IPS DF 6.9 (cell line): Measurements from ENCODE around the gene SH3BP4.

Source experiments
- DNase-seq: peaks from one replicate; pipeline ENCODE4 v3.0.0-alpha.2; 2013; ENCODE audit warnings: low read depth, low spot score
- H3K27ac ChIP-seq: one replicate; pipeline ENCODE4 v1.5.1; 2013; ENCODE audit warnings: low read length, control low read depth
- H3K27me3 ChIP-seq: 2 replicates; pipeline ENCODE4 v1.6.1; 2013; ENCODE audit warnings: mild to moderate bottlenecking, low read length; ENCODE audit not compliant: control insufficient read depth, insufficient read depth
- H3K36me3 ChIP-seq: 2 replicates; pipeline ENCODE4 v1.6.1; 2013; ENCODE audit warnings: low read length; ENCODE audit not compliant: control insufficient read depth, insufficient read depth
- H3K4me1 ChIP-seq: 2 replicates; pipeline ENCODE4 v1.6.1; 2013; ENCODE audit warnings: low read length; ENCODE audit not compliant: control insufficient read depth, insufficient read depth
- H3K4me3 ChIP-seq: 2 replicates; pipeline ENCODE4 v1.5.1; 2013; ENCODE audit warnings: mild to moderate bottlenecking, low read length
- H3K9me3 ChIP-seq: 2 replicates; pipeline ENCODE4 v1.6.1; 2013; ENCODE audit warnings: low read length, inconsistent platforms; ENCODE audit not compliant: control insufficient read depth, insufficient read depth
- WGBS: extraction: QIAGEN DNeasy Blood & Tissue Kit; methylation state at CpG from one replicate; pipeline ENCODE4 v1.1.7; 2013; ENCODE audit warnings: mixed read lengths, missing lambda C conversion rate; ENCODE audit not compliant: insufficient read length, insufficient coverage; 5-methylcytosine and 5-hydroxymethylcytosine counted together

Gene SH3BP4

DNA sequence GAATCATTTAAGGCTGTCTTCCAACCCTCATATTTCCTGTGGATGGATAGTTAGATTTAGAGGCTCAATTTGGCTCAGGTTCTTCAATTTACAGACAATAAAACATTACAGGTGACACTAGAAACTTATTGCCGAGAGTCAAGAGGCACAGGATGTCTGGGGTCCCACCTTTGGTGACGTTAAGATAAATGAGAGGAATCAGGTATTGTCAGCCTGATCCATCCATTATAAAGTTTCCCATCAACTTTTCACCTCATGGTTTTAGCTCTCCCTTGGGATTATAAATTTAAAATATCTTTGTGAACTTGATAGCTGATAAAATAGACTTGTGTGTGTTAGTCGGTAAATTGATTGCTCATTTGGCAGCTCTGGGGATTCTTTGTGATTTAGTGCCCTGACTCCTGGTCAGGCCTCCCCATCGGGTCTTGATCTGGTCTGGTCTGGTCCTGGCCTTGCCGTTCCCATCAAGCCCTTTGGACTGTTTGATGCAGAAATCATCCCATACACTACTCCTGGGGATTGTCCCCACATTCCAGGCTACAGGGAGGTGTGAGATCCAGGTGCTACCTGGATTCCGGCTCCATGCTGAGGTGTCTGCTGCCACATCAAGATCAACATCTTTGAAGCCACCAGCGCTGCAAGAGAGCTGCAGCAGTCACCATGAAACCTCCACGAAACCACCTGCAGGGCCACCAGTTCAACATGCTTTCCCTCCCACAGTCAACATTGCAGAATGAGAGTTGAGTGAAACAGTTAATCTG, 130.9 kb downstream of the SH3BP4 start:
- no CpG with 5 or more reads among the region's 8 CpGs for WGBS
- Histone ChIP-seq H3K9me3 (no peaks in the 10 kb centered on the region), H3K27me3 (no peaks in the 10 kb centered on the region), H3K36me3 (no peaks in the 10 kb centered on the region), H3K4me3 (no peak overlapping the region), H3K4me1 (peaks cover 1% of the 10 kb centered on the region; the same call in 1 of the 2 replicates), H3K27ac (no peak overlapping the region)
- no peak for DNase-seq

DNA sequence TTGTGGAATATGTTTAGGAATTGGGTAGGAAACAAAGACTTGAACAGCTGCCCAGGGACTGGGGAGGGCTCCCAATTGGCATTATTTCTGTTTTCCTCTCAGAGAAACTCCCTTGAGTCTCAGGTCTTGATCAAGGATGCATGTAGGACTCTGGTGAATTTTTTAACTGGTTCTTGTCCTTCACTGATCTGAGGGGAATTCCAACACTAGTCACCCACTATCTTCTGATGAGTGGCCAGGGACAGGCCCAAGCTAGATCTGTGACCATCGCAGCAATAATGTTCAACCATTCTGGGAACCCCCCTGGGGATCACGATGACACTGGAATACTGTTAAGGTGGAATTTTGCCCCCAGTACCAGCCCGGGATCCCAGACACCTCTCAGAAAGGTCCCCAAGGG, 132.0 kb downstream of the SH3BP4 start:
- no peaks in the 10 kb centered on the region for H3K9me3 ChIP-seq
- H3K27me3 ChIP-seq: no peaks in the 10 kb centered on the region
- WGBS: no CpG with 5 or more reads among the region's 3 CpGs
- H3K4me1 ChIP-seq: no peaks in the 10 kb centered on the region
- no peak overlapping the region for H3K4me3 ChIP-seq
- H3K36me3 ChIP-seq: no peaks in the 10 kb centered on the region
- no peak for DNase-seq
- no peak overlapping the region for H3K27ac ChIP-seq

DNA sequence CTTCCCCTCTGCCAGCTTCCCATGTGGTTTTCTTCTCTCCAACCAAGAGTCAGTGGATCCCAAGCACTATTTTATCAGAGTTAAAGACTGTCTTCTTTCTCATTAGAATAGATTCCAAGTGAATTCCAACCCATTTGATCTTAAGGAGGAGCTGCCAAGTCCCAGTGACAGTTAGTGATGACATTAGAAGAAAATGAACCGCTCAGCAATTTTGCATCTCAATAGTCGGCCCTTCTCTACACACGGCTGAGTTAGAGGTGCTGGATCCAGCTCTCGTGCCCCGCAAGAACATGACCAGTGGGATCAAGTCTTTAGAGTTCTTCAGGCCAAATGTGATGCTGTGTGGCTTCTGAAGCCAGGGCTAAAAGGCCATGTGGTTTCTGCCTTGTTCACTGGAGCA, 132.6 kb downstream of the SH3BP4 start:
- Histone ChIP-seq H3K4me3 (no peak overlapping the region), H3K4me1 (no peaks in the 10 kb centered on the region), H3K9me3 (no peaks in the 10 kb centered on the region), H3K27ac (no peak overlapping the region), H3K27me3 (no peaks in the 10 kb centered on the region), H3K36me3 (no peaks in the 10 kb centered on the region)
- DNase-seq: no peak
- no CpG with 5 or more reads among the region's 5 CpGs for WGBS

DNA sequence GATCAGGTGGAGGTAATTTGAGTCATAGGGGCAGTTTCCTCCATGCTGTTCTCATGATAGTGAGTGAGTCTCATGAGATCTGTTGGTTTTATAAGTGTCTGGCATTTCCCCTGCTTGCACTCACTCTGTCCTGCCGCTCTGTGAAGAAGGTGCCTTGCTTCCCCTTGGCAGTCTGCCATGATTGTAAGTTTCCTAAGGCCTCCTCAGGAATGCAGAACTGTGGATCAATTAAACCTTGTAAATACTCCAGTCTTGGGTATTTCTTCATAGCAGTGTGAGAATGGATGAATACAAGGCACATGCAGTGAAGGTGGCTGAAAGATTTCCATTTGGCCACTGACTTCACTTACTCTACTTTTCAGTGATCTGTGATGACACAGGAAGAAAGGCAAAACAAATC, 133.7 kb downstream of the SH3BP4 start:
- WGBS: no CpG with 5 or more reads among the region's 1 CpG
- DNase-seq: no peak
- no peaks in the 10 kb centered on the region for H3K27me3 ChIP-seq
- no peak overlapping the region for H3K27ac ChIP-seq
- H3K4me3 ChIP-seq: no peak overlapping the region
- H3K4me1 ChIP-seq: no peaks in the 10 kb centered on the region
- no peaks in the 10 kb centered on the region for H3K9me3 ChIP-seq
- no peaks in the 10 kb centered on the region for H3K36me3 ChIP-seq

DNA sequence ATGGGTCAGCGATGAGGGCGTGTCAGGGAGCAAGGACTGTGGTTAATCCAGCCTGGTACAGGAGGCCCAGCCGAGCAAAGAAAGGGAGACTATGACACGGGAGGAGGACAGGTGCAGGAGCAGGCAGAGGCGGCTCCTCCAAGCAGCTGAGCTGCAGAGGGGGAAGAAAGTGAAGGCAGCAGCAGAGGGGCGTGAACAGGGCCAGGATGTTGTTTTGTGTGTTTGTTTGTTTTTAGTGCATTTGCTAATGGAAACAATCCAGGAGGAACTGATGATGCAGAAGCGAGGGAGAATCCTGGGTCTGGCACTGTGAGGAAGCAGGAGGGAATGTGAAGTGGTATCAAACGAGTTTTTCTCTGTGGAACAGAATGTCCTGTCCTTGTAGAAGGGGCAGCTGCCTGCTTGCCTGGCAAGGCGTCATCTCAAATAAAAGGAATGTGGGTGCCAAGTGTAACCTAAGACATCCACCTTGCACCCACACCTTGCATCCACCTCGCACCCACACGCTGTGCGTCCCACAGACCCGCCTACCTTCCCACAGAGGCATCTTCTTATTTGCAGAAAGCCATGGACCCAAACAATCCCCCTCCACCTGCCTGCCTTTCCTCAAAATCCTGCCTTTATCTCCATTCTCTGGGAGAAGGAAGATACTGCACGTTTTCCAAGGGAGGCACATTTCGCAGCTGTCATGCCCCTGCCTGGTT, 134.8 kb downstream of the SH3BP4 start:
- WGBS: no CpG with 5 or more reads among the region's 15 CpGs
- Histone ChIP-seq H3K27me3 (no peaks in the 10 kb centered on the region), H3K9me3 (no peaks in the 10 kb centered on the region), H3K4me3 (no peak overlapping the region), H3K36me3 (no peaks in the 10 kb centered on the region), H3K27ac (no peak overlapping the region), H3K4me1 (no peaks in the 10 kb centered on the region)
- DNase-seq: no peak

DNA sequence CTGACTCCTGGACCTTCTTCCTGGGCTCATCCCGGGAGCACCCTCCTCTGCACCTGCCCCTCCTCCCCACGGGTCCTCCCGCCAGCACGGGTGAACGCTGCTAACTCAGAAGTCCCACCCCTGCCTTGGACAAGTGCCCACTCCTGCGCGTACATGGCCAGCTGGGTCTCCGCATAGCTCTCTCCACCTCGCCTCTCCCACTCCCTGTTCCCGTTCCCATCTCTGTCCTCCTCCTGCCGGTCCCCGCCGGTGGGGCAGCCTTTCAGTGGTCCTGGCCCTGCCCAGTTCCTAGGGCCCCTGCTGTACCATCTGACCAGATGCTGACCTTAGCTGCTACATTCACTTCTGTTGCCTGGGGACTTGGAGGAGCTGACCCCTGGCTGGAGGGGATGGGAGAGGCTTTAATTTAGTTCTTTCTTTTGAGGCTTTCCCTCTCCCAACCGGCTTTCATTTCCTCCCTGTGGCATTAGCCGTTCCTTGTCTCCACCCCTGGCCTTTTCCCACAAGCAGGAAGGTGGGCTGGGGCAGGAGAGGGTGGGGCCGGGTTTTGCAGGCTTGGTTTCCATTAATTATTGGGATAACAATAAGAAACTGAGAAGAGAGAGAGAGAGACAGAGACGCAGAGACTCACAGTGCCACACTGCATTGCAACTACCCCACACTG, 136.1 kb downstream of the SH3BP4 start:
- H3K4me3 ChIP-seq: no peak overlapping the region
- H3K27me3 ChIP-seq: no peaks in the 10 kb centered on the region
- no peaks in the 10 kb centered on the region for H3K36me3 ChIP-seq
- no CpG with 5 or more reads among the region's 17 CpGs for WGBS
- no peak overlapping the region for H3K27ac ChIP-seq
- no peaks in the 10 kb centered on the region for H3K4me1 ChIP-seq
- H3K9me3 ChIP-seq: no peaks in the 10 kb centered on the region
- no peak for DNase-seq

DNA sequence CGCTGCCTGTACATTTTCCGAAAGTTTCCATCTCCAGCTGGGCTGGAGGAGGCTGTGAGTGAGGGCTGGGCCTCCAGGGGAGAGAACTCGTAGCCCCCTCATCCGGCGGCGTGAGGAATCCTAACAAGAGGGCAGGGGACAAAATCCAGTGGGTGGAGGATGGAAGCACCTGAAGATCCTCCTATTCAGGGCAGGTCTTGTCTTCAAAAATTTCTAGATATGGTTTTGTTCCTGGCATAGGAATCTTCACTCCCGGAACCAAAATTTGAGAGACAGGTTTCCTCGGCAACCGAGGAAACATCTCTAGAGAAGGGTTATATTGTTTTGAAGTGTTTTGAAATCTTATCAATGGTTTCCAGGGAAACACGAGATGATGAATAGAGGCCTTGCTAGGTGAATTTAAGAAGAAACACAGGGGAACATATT, 136.7 kb downstream of the SH3BP4 start:
- no CpG with 5 or more reads among the region's 10 CpGs for WGBS
- no peak for DNase-seq

DNA sequence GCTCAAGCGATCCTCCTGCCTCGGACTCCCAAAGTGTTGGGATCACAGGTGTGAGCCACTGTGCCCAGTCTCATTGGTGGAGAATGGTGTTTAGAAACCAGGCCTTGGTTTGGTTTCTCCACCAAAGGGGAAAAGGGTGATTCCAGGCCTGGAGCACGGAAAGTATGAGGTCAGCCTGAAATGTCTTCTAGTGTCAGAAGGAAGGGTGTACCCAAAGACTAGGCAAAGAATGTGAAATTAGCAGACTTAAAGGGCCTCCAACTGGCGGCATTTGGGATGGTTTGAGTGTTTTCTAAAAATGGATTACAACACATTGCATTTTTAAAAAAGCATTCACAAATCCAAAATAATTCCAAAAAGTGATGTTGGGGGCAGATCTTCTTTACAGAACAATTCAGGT, 139.6 kb downstream of the SH3BP4 start:
- Histone ChIP-seq H3K4me1 (no peaks in the 10 kb centered on the region), H3K27me3 (no peaks in the 10 kb centered on the region), H3K9me3 (no peaks in the 10 kb centered on the region), H3K27ac (no peak overlapping the region), H3K36me3 (no peaks in the 10 kb centered on the region), H3K4me3 (no peak overlapping the region)
- WGBS: no CpG with 5 or more reads among the region's 4 CpGs
- DNase-seq: no peak

More for the DNA sequence above, 136.7 kb downstream of the SH3BP4 start:
- Histone ChIP-seq H3K9me3 (no peaks in the 10 kb centered on the region), H3K4me3 (no peak overlapping the region), H3K36me3 (no peaks in the 10 kb centered on the region), H3K27me3 (no peaks in the 10 kb centered on the region), H3K4me1 (no peaks in the 10 kb centered on the region), H3K27ac (no peak overlapping the region)

DNA sequence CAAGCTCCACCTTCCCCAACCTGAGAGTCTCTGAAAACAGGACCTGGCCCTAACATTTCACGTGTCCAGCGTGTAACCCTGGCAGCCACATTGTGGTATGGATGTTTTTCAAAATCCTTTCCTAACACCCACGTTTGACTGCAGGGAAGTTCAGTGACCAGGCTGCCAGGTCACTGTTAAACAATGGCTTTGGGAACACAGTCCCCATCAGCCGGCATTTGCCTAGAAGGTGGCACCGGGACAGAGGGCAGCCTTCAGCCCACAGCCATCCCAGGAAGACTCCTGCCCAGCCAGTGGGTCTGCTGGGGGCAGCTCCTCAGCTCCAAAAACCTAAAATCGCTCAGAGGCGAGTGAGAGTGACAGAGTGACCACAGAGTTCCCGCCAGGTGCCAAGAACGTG, 140.2 kb downstream of the SH3BP4 start:
- no peak overlapping the region for H3K4me3 ChIP-seq
- no peak overlapping the region for H3K27ac ChIP-seq
- no CpG with 5 or more reads among the region's 9 CpGs for WGBS
- DNase-seq: no peak
- H3K36me3 ChIP-seq: no peaks in the 10 kb centered on the region; the same call in 1 of the 2 replicates
- H3K4me1 ChIP-seq: no peaks in the 10 kb centered on the region
- H3K9me3 ChIP-seq: no peaks in the 10 kb centered on the region
- H3K27me3 ChIP-seq: no peaks in the 10 kb centered on the region

DNA sequence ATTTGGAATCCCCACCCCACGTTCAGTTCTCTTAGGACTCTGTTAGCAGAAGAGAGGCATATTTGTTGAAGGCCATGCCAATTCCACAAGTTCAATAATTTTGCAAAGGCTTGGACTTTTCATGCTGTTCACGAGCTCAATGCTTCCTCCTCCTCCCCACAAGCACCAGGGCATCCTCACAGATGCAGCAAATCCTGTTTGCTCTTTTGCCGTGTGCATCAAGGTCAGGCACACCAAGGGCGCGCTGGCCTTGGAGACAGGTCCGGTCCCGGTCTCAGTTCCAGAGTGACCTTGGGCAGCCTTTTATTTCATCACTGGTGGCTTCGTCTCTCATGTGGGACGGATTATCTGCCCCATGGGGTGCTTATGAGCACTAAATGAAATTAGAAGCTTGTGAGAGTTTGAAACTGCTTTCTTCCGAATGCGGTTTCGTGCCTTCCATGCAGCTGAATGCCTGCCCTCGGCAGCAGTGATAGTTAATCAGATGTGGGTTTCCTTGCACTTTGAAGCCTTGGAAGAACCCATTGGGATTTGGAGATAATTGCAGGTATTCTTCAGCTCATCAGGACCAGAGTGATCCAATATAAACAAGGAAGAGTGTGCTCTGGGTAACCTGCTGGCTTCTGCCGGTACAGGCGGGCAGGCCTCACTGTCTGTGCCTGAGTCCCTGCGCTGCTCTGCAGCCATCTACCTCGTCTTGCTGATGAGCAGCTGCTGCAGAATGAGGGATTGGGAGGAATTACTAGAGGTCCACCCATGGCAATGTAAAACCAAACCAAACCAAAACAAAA, 140.8 kb downstream of the SH3BP4 start:
- Histone ChIP-seq H3K4me3 (no peak overlapping the region), H3K9me3 (no peaks in the 10 kb centered on the region), H3K27me3 (no peaks in the 10 kb centered on the region), H3K36me3 (no peaks in the 10 kb centered on the region; the same call in 1 of the 2 replicates), H3K4me1 (no peaks in the 10 kb centered on the region), H3K27ac (no peak overlapping the region)
- no CpG with 5 or more reads among the region's 17 CpGs for WGBS
- DNase-seq: no peak
